ENCODE results near the gene BDNF. TPM values are rescaled to one million over a fixed set of nuclear protein-coding genes. Genes with fewer than 3 reads are reported as not detected.
"Not testable (repeated sequence)": the region's sequence is repeated elsewhere in the genome, so short reads cannot be mapped to it uniquely, and the experiment has no call there.

Gene BDNF
- polyA plus RNA-seq, 3 donors from 2014 or later = not detected

DNA sequence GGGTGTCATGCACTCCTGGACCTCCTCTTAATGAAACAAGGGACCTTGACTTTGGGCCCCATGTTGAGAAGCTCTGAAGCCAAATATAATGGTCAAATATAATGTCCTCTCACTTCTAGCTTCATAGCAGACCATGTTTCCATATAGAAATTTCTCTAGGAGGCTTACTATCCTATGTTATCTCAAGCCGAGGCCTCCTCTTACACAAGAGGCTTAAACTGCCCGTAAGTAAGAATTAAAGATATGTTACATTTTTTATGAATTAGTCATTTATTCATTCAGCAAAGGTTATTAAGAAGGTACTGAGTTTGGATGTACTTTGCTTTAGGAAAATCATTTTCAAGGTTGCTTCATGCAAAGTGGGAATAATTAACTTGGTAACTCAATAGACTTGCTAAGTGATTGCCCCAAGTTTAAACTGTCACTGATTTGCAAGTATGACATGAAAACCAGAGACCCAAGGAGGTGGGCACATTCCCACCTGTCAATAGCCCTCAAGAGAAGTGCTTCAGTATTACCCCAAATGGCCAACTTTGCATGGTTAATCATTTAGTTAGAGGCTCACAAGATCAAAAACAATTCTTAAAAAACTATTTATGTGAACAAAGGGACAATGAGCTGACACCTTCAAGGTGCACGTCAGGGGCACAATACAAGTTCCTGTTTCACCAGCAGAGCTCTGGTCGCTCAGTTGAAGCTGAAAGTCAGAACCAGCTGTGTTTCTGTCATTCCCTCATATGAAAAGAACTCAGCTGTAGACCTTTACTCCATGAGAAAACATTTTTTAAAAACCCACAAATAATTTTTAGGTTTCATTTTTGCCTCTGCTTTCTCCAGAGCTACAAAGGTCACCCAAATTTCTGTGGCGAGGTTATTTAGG, 20.9 kb downstream of the BDNF start:
- Mint-ChIP-seq H3K27me3 (ENCODE audit: low read depth in 3 of 3) (peaks cover 0 to 7% (median 0%) of the 10 kb centered on the region in 3 donors), H3K36me3 (no peaks in the 10 kb centered on the region), H3K4me1 (no peaks in the 10 kb centered on the region), H3K9me3 (peaks cover 0 to 32% (median 10%) of the 10 kb centered on the region in 6 donors), H3K4me3 (no peak overlapping the region), H3K27ac (no peak overlapping the region)
- DNase-seq = no peak

DNA sequence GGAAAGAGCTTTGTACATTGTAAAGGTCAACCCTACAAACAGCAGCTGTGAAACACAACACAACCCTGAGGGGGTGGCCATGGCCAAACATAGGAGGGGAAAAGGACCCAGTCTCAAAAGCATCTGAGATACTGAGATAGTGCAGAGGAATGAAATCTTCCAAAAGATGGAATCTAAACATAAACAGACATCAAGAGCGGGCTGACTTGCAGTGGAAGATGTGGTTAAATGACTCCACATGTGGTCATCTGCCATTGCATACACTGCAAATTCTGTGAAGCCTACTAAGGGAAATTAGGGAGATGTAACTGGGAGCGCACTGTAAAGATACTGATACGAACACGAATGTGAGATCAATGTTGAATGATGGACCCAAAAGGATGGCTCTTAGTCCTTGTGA, 22.0 kb downstream of the BDNF start:
- peaks cover 0 to 6% (median 3%) of the 10 kb centered on the region in 3 donors for H3K27me3 Mint-ChIP-seq (ENCODE audit: low read depth in 3 of 3)
- no peaks in the 10 kb centered on the region for H3K36me3 Mint-ChIP-seq
- H3K4me3 Mint-ChIP-seq = no peak overlapping the region
- no peak for DNase-seq
- H3K9me3 Mint-ChIP-seq = peaks cover 0 to 35% (median 11%) of the 10 kb centered on the region in 6 donors
- H3K27ac Mint-ChIP-seq = no peak overlapping the region
- no peaks in the 10 kb centered on the region for H3K4me1 Mint-ChIP-seq

DNA sequence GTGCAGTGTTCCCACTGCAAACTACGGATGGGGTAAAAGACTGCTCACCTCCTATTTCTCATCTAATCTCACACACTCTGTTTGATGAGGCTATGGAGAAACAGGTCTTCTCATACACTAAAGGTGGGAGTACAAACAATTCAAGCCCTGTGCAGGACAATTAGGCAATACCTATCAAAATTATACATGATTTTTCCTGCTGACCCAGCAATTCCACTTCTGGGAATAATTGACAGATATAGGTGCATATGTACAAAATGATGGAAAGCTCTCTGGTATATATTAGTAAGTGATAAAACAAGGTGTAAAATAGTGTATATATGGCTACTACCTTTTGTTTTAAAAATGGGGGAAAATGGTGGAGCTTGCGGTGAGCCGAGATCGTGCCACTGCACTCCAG, 23.1 kb downstream of the BDNF start:
- H3K4me3 Mint-ChIP-seq = no peak overlapping the region
- no peaks in the 10 kb centered on the region for H3K36me3 Mint-ChIP-seq
- H3K27me3 Mint-ChIP-seq (ENCODE audit: low read depth in 3 of 3) = peaks cover 0 to 6% (median 4%) of the 10 kb centered on the region in 3 donors
- peaks cover 0 to 34% (median 9%) of the 10 kb centered on the region in 6 donors for H3K9me3 Mint-ChIP-seq
- no peak for DNase-seq
- H3K4me1 Mint-ChIP-seq = no peaks in the 10 kb centered on the region
- H3K27ac Mint-ChIP-seq = no peak overlapping the region

DNA sequence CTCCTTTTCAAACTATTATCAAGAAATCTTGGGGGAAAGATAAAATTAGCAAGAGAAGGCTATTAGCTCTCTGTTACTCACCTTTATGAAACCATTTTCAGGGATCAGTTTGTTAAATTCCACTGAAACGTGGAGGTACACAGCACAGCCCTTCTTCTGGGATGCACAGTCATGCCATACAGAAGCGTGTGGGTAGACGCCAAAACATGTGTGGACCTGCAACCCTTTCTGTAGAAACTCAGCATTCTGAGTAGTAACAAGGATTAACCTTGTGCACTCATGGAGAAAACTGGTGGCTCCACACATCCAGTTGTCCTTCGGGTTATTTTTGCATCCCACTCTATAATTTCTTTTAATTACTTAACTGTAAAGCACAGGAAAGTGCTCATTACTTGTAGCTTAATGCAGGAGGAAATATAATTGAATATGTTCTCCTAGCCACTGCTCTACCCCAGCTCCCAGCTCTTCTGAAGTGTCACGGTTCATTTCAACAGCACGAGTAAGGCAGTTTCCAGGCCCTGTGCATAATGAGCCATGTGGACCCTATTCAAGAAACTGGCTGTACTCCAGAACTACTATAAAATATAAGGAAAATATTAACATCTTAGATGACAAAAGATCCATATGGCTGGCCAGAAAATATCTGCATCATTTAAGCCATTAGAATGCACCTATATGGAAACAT, 26.1 kb downstream of the BDNF start:
- H3K4me1 Mint-ChIP-seq = no peaks in the 10 kb centered on the region
- no peaks in the 10 kb centered on the region for H3K36me3 Mint-ChIP-seq
- no peak overlapping the region for H3K27ac Mint-ChIP-seq
- peaks cover 0 to 6% (median 4%) of the 10 kb centered on the region in 3 donors for H3K27me3 Mint-ChIP-seq (ENCODE audit: low read depth in 3 of 3)
- H3K4me3 Mint-ChIP-seq = no peak overlapping the region
- H3K9me3 Mint-ChIP-seq = peaks cover 2 to 43% (median 9%) of the 10 kb centered on the region in 6 donors
- DNase-seq = no peak

DNA sequence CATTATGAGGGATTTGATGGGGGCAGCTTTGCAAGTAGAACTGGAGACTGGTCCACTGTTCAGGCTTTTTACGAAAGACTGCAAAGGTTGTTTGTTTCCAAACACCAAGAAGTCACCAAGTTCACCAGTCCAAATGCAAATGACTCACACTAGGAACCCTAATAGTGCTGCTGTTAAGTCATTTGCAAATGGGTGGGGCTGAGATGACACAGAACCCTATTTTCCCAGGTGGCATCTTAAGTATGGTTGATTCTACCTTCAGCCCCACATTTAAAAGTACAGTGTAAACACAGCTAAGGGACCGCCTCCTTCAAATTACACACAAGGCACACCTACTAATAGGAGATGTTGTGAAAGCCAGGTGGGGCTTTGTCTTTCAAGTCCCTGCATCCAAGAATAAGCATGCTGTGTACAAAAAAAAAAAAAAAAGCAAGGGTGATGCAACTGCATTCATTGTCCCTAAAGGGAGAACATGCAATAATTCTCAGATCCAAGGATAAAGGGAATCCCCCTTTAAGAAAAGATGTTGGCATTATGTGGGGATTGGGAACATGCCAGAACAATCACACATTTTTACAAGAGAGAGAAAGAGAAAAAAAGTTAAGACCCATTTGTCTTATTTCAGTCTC, 27.3 kb downstream of the BDNF start:
- Mint-ChIP-seq H3K4me1 (no peaks in the 10 kb centered on the region), H3K9me3 (peaks cover 8 to 43% (median 14%) of the 10 kb centered on the region in 6 donors), H3K27me3 (ENCODE audit: low read depth in 3 of 3) (peaks cover 0 to 4% (median 2%) of the 10 kb centered on the region in 3 donors), H3K4me3 (no peak overlapping the region), H3K27ac (no peak overlapping the region), H3K36me3 (peaks cover 0 to 3% (median 0%) of the 10 kb centered on the region in 3 donors)
- DNase-seq = no peak

DNA sequence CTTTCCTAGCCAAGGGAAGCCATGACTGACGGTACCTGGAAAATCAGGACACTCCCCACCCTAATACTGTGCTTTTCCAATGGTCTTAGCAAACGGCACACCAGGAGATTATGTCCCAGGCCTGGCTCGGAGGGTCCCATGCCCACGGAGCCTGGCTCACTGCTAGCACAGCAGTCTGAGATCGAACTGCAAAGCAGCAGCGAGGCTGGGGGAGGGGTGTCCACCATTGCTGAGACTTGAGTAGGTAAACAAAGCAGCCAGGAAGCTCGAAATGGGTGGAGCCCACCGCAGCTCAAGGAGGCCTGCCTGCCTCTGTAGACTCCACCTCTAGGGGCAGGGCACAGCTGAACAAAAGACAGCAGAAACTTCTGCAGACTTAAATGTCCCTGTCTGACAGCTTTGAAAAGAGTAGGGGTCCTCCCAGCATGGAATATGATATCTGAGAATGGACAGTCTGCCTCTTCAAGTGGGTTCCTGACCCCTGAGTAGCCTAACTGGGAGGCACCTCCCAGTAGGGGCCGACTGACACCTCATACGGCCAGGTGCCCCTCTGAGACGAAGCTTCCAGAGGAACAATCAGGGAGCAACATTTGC, 34.6 kb downstream of the BDNF start:
- not testable (repeated sequence) for H3K4me3 Mint-ChIP-seq; H3K27me3 Mint-ChIP-seq (ENCODE audit: low read depth in 3 of 3)
- H3K9me3 Mint-ChIP-seq = peaks cover 11 to 53% (median 23%) of the 10 kb centered on the region in 6 donors

DNA sequence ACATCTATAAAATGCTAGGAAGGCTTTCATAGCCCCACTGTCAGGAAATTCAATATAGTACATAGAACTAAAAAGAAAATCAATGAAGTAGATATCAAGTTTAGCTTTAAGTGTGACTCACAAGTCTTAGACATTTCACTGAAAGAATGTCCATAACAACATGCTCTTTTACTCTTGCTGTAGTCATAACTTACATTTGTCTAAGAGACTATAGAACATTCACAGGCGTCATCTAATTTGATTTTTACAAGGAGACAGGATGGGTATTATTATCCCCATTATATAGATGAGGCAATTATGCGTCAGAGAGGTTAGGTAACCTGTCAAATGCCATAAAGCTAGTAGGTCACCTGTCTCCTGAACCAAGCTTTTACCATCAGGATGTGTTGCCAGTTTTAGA, 36.9 kb downstream of the BDNF start:
- H3K9me3 Mint-ChIP-seq = peaks cover 11 to 58% (median 18%) of the 10 kb centered on the region in 6 donors
- H3K36me3 Mint-ChIP-seq = peaks cover 4 to 10% (median 4%) of the 10 kb centered on the region in 3 donors
- no peaks in the 10 kb centered on the region for H3K4me1 Mint-ChIP-seq
- peaks cover 0 to 2% (median 2%) of the 10 kb centered on the region in 3 donors for H3K27me3 Mint-ChIP-seq (ENCODE audit: low read depth in 3 of 3)
- DNase-seq = no peak
- no peak overlapping the region for H3K4me3 Mint-ChIP-seq
- H3K27ac Mint-ChIP-seq = no peak overlapping the region

More for the DNA sequence above, 34.6 kb downstream of the BDNF start:
- H3K27ac Mint-ChIP-seq, DNase-seq, H3K4me1 Mint-ChIP-seq: not testable (repeated sequence)
- H3K36me3 Mint-ChIP-seq = peaks cover 4 to 10% (median 4%) of the 10 kb centered on the region in 3 donors

DNA sequence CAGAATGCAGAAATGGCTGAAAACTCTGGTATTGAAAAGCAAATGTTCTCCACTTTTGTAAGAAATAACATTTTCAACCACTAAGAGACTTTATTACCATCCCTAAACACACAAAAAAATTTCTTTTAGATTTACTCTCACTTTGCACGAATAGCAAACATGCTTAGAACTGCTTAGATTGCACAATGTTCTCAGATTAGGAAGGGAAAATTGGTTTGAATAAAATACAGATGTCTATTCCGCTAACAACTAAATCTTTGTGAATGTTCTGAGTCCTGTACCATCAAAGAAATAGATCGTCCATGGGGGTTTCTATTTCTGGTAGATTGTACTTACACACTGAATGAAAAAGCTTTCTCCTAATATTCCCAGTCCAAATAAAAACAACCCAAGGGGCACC, 40.1 kb downstream of the BDNF start:
- peaks cover 4 to 8% (median 5%) of the 10 kb centered on the region in 3 donors for H3K36me3 Mint-ChIP-seq
- H3K27me3 Mint-ChIP-seq (ENCODE audit: low read depth in 3 of 3) = peaks cover 0 to 2% (median 0%) of the 10 kb centered on the region in 3 donors
- H3K9me3 Mint-ChIP-seq = peaks cover 6 to 38% (median 14%) of the 10 kb centered on the region in 6 donors
- no peak overlapping the region for H3K27ac Mint-ChIP-seq
- H3K4me1 Mint-ChIP-seq = no peaks in the 10 kb centered on the region
- no peak for DNase-seq
- H3K4me3 Mint-ChIP-seq = no peak overlapping the region

DNA sequence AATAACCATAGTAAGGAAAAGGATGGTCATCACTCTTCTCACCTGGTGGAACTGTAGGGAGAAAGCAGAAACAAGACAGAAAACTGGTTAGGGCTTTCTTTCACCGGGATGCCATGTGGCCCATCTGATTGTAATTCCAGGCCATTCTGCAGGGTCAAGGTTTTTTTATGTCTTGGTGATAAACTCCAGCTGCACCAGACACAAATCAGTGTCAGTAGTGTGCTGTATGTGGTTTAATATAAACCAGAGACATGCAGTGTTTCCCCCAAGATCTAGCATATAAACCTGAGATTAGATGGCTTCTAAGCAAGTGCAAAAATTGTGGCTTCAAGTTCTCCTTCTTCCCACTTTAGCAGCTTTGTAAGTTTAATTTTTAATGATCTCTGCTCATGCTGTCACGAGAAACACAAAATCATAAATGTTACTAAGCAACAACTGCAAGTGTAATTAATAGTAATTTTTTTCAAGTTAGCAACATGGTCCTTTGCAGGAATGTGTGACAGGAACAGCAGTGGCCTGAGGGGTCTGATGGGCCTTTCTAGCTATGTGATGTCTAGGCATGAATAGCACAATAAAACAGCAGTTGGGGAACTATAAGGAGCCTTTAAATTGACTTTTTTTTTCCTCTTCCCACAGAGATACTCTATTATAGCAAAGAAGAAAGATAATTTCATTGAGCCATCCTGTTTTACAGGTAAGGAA, 41.6 kb downstream of the BDNF start:
- peaks cover 0 to 2% (median 0%) of the 10 kb centered on the region in 3 donors for H3K27me3 Mint-ChIP-seq (ENCODE audit: low read depth in 3 of 3)
- H3K36me3 Mint-ChIP-seq = peaks cover 4 to 8% (median 8%) of the 10 kb centered on the region in 3 donors
- peaks cover 6 to 35% (median 12%) of the 10 kb centered on the region in 6 donors for H3K9me3 Mint-ChIP-seq
- no peaks in the 10 kb centered on the region for H3K4me1 Mint-ChIP-seq
- no peak overlapping the region for H3K4me3 Mint-ChIP-seq
- no peak overlapping the region for H3K27ac Mint-ChIP-seq
- no peak for DNase-seq

DNA sequence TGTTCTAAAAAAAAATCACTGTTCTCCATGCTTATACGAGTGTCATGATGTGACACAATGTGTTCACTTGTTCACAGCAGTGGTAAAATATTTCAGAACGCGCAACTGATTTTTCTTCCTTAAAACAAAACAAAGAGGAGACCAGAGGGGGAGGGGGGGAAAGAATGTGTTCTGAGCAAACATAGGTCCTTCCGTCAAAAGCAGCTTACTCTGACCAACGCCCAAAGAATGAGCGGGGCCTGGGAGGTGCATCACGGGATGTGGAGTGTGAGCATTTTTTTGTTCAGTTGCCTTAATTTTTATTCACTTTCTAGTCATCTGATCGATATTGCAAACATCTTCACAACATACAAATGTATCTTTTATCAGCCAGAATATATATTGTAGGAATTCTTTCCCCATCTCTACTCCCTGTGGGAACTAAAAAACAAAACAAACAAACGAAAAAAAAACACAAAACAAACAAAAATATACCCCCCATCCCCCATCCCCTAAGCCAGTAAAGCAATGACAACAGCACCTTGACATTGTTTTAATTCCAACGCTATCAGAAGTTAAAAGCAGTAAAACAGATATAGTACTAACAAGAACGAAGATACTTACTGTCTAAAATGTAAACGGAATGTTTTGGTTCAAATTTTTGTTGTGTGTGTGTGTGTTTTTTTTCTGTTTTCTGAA, 43.3 kb downstream of the BDNF start:
- H3K27ac Mint-ChIP-seq = no peak overlapping the region
- H3K4me1 Mint-ChIP-seq = no peaks in the 10 kb centered on the region
- H3K36me3 Mint-ChIP-seq = peaks cover 4 to 8% (median 8%) of the 10 kb centered on the region in 3 donors
- H3K4me3 Mint-ChIP-seq = no peak overlapping the region
- H3K9me3 Mint-ChIP-seq = peaks cover 4 to 27% (median 11%) of the 10 kb centered on the region in 6 donors
- peaks cover 0 to 2% (median 0%) of the 10 kb centered on the region in 3 donors for H3K27me3 Mint-ChIP-seq (ENCODE audit: low read depth in 3 of 3)
- no peak for DNase-seq

DNA sequence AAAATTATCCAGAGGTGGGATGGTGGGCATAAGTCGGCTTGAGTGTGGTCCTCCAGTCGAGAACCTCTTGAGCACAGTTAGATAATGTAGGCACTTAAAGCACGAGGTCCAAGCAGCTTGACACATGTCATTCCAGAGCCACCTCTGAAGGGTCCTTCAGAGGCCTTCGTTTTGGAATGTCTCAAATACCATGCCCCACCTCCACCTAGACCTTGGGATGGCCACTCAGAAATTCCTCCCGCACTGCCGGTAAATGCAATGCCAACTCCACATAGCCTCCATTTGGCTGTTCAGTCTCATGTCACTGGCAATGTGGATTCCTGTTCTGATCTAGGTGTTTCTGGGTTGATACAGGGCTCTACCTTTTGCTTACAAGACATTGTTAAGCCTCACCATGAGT, 43.9 kb downstream of the BDNF start:
- H3K4me1 Mint-ChIP-seq = no peaks in the 10 kb centered on the region

DNA sequence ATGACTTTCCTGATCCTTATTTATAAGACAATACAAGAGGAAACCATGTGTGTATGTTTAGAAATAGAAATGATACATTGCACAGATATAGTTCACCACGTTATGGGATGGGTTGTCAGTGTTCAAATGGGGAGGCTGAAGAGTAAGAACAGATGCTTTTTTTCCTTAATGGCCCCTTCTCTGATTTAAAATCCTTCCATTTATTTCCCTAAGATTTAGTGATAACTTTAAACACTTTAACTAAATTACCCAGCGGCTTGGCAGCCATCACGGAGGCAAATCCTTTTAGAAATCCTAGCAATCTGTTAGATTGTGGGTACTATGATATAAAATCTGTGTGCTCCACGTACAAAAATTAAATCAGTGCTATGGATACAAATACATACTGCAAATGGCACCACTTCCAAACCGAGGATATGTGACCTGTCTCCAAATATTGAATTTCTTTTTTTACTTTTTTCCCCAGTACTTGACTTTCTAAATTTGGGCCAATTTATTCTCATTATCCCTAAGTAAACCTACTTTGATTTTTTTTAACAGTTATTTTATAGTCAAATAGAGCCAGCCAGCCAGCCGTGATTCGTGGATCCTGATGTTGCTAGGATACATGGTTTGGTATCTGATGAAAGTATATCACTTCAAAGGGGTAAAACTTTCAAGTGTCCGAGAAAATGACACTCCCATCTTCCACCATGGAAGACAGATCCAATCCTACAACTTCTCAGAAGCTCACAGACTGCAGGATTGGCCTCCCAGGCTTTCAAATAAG, 46.1 kb downstream of the BDNF start:
- Mint-ChIP-seq H3K27me3 (ENCODE audit: low read depth in 3 of 3) (no peaks in the 10 kb centered on the region), H3K4me1 (no peaks in the 10 kb centered on the region), H3K27ac (no peak overlapping the region), H3K9me3 (peaks cover 0 to 19% (median 8%) of the 10 kb centered on the region in 6 donors), H3K36me3 (peaks cover 0 to 4% (median 4%) of the 10 kb centered on the region in 3 donors), H3K4me3 (no peak overlapping the region)
- no peak for DNase-seq

More for the DNA sequence above, 43.9 kb downstream of the BDNF start:
- H3K4me3 Mint-ChIP-seq = no peak overlapping the region
- peaks cover under 1 to 20% (median 9%) of the 10 kb centered on the region in 6 donors for H3K9me3 Mint-ChIP-seq
- H3K36me3 Mint-ChIP-seq = peaks cover 1 to 4% (median 4%) of the 10 kb centered on the region in 3 donors
- no peak for DNase-seq
- no peaks in the 10 kb centered on the region for H3K27me3 Mint-ChIP-seq (ENCODE audit: low read depth in 3 of 3)
- H3K27ac Mint-ChIP-seq = no peak overlapping the region

Measured in immature natural killer cell (primary cell).